PFSK-1 (cell line): ENCODE results near the gene CERS6.

Experiments
- FOXP2 ChIP-seq: optimal IDR thresholded peaks from 2 replicates; pipeline ENCODE3; 2011; ENCODE audit warnings: borderline replicate concordance, control low read depth, inconsistent platforms; ENCODE audit not compliant: insufficient read depth; ENCODE audit errors: extremely low read length, extremely low read depth
- POLR2AphosphoS5 ChIP-seq: IDR thresholded peaks from 2 replicates; pipeline ENCODE4 v1.6.1; 2012; ENCODE audit warnings: low read depth, mild to moderate bottlenecking, control low read depth, low read length, moderate library complexity
- SIN3A ChIP-seq: IDR thresholded peaks from 2 replicates; pipeline ENCODE4 v1.6.1; 2012; ENCODE audit warnings: mild to moderate bottlenecking, low read length, moderate library complexity, borderline replicate concordance; ENCODE audit not compliant: insufficient read depth
- TAF1 ChIP-seq: IDR thresholded peaks from 2 replicates; pipeline ENCODE4 v1.6.1; 2012; ENCODE audit warnings: low read length, control low read depth, borderline replicate concordance; ENCODE audit not compliant: insufficient read depth
- TF ChIP-seq, protein P1 (sequence below), 2 experiments: IDR thresholded peaks; 2 replicates each; pipeline versions ENCODE4 v1.6.1 to v1.8.0; 2011 to 2012; ENCODE audit warnings: low read depth in 2 of 2, low read length in 2 of 2, control low read depth in 1 of 2, inconsistent platforms in 1 of 2, mild to moderate bottlenecking in 1 of 2, moderate library complexity in 1 of 2; ENCODE audit not compliant: insufficient read depth in 1 of 2

The CERS6 gene

DNA sequence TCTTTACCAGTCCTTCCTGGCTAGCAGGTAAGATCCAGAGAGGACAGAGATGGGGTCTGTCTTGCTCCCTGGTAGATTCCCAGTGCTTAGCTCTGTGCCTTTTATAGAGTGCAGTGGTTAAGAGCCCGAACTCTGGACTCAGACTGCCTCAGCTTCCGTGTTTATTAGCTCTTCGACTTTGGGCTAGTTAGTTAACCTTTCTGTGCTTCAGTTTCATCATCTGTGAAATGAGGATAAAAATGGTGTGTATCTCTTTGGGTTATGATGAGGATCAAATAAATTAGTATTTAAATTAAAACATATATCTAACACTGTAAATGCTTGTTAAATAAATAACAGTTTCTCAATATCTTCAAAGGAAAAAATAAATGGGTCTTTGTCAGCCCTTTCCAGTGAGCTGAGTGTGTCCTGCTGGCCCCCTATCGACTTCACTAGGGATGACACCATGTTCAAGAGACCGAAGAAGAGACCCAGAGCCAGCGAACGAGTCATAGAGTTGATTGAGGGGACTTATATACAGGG lies 38.2 kb downstream of the CERS6 start:
- TF ChIP-seq, protein P1, sequence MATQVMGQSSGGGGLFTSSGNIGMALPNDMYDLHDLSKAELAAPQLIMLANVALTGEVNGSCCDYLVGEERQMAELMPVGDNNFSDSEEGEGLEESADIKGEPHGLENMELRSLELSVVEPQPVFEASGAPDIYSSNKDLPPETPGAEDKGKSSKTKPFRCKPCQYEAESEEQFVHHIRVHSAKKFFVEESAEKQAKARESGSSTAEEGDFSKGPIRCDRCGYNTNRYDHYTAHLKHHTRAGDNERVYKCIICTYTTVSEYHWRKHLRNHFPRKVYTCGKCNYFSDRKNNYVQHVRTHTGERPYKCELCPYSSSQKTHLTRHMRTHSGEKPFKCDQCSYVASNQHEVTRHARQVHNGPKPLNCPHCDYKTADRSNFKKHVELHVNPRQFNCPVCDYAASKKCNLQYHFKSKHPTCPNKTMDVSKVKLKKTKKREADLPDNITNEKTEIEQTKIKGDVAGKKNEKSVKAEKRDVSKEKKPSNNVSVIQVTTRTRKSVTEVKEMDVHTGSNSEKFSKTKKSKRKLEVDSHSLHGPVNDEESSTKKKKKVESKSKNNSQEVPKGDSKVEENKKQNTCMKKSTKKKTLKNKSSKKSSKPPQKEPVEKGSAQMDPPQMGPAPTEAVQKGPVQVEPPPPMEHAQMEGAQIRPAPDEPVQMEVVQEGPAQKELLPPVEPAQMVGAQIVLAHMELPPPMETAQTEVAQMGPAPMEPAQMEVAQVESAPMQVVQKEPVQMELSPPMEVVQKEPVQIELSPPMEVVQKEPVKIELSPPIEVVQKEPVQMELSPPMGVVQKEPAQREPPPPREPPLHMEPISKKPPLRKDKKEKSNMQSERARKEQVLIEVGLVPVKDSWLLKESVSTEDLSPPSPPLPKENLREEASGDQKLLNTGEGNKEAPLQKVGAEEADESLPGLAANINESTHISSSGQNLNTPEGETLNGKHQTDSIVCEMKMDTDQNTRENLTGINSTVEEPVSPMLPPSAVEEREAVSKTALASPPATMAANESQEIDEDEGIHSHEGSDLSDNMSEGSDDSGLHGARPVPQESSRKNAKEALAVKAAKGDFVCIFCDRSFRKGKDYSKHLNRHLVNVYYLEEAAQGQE (IDR thresholded peaks at IDR 0.05; ENCODE audit: insufficient read depth in 1 of 2, low read depth in 2 of 2, low read length in 2 of 2): no peak
- TF ChIP-seq POLR2AphosphoS5 (no peak), FOXP2 (no peak), SIN3A (no peak), TAF1 (no peak)

DNA sequence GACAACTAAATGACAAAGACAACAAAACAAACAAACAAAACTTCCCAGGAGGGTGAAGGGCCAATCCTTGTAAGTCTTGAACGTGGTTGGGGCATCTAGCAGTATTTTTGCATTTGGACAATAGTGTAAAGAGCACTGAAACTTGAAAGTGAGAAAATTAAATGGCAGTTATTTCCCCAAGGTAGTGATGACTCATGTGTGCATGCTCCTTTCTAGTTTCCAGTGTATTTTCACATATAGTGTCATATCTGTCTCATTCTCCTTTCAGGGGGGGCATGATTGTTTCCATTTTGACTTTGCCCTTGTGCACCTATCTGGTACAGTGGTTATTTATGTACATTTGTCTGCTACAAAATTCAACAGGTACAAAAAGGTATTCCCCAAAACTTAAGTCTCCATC lies 39.5 kb downstream of the CERS6 start:
- TF ChIP-seq FOXP2 (no peak), POLR2AphosphoS5 (no peak), TAF1 (no peak), SIN3A (no peak)
- TF ChIP-seq, protein P1 (IDR thresholded peaks at IDR 0.05; ENCODE audit: insufficient read depth in 1 of 2, low read depth in 2 of 2, low read length in 2 of 2): no peak

DNA sequence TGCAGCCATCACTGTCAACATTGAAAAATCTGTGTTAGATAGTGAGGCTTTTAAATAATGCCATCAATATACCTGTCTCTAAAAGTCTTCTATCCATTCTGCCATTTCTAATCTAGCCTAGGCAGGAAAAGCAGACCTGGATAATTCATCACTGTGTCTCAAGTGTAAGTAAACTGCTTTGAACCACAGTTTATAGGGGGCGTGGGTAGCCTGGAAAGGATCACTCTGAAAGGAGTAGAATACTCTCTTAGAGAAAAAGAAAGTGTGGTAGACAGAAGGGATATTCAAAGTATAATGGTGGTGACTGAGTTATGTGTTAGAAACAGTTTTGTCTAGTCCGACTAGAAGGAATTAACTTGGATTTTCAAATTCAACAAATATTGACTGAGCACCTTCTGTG lies 40.8 kb downstream of the CERS6 start:
- TF ChIP-seq SIN3A (no peak), FOXP2 (no peak), TAF1 (no peak), POLR2AphosphoS5 (no peak)
- TF ChIP-seq, protein P1 (IDR thresholded peaks at IDR 0.05; ENCODE audit: insufficient read depth in 1 of 2, low read depth in 2 of 2, low read length in 2 of 2): no peak

DNA sequence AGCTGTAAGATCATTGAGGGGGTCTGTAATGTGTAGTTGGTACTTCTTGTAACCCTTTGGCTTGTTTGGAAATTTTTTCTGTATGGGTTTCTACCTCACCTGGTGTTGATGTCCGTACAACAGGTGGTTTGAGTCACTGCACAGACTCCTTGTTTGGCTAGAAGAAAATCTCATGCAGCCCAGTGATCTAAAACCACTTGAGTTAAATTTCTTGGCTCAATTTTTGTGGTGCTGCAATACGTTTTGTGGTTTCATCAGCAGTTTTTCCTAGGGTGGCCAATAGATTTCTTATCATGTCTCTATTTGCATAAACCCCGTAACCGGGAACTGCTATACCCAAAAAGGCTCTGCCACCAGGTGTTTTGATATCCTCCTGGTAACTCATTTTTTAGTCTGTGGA lies 43.4 kb downstream of the CERS6 start:
- TF ChIP-seq POLR2AphosphoS5: no peak
- TF ChIP-seq FOXP2: no peak
- TF ChIP-seq, protein P1 (IDR thresholded peaks at IDR 0.05; ENCODE audit: insufficient read depth in 1 of 2, low read depth in 2 of 2, low read length in 2 of 2): no peak
- no peak for TF ChIP-seq TAF1
- no peak for TF ChIP-seq SIN3A

DNA sequence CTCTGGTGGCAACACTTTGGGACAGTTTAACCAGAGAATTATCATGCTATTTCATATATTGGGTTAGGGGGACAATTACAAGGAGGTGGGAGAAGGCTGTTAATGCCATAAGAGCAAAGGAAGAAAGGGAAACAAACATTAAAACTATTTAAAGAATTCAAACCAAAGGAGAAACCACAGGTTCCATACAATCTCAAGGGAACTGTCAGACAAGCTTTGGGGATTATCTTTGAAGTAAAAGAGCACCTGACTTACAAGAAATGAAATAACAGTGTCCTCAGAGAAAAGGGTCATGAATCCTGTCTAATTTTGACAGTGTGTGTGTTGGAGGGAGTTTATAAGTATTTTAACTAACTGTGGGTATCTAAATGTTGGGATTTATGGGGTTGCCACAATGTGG lies 44.4 kb downstream of the CERS6 start:
- TF ChIP-seq TAF1: no peak
- no peak for TF ChIP-seq FOXP2
- no peak for TF ChIP-seq POLR2AphosphoS5
- TF ChIP-seq SIN3A: no peak
- TF ChIP-seq, protein P1 (IDR thresholded peaks at IDR 0.05; ENCODE audit: insufficient read depth in 1 of 2, low read depth in 2 of 2, low read length in 2 of 2): no peak
